HUES6 (cell line): Measurements from ENCODE around the gene GAL3ST2.

Experiments
- H3K27ac ChIP-seq: 2 replicates; pipeline ENCODE4 v1.7.0; 2013; ENCODE audit warnings: low read depth, mild to moderate bottlenecking, low read length, inconsistent platforms
- H3K27me3 ChIP-seq: 2 replicates; pipeline ENCODE4 v1.6.1; 2013; ENCODE audit warnings: low read length; ENCODE audit not compliant: control insufficient read depth, insufficient read depth
- H3K36me3 ChIP-seq: 2 replicates; pipeline ENCODE4 v1.6.1; 2013; ENCODE audit warnings: low read length; ENCODE audit not compliant: control insufficient read depth, insufficient read depth
- H3K4me1 ChIP-seq: 2 replicates; pipeline ENCODE4 v1.6.1; 2013; ENCODE audit warnings: low read length; ENCODE audit not compliant: control insufficient read depth, insufficient read depth
- H3K4me3 ChIP-seq: 2 replicates; pipeline ENCODE4 v1.5.1; 2013; ENCODE audit warnings: low read depth, low read length
- H3K9ac ChIP-seq: one replicate; pipeline ENCODE4 v1.6.1; 2013; ENCODE audit warnings: mild to moderate bottlenecking, low read length
- H3K9me3 ChIP-seq: 2 replicates; pipeline ENCODE4 v1.6.1; 2013; ENCODE audit warnings: low read depth, low read length; ENCODE audit not compliant: control insufficient read depth, insufficient read depth

GAL3ST2 gene

GRCh38 chr2:241760301-241760771 is 16.3 kb upstream of the GAL3ST2 start:
- H3K36me3 ChIP-seq = peaks cover 11% of the 10 kb centered on the region

GRCh38 chr2:241762321-241762932 is 14.2 kb upstream of the GAL3ST2 start:
- Histone ChIP-seq H3K27me3 (no peaks in the 10 kb centered on the region), H3K36me3 (peaks cover 3% of the 10 kb centered on the region; the same call in 1 of the 2 replicates), H3K9me3 (peaks cover 4% of the 10 kb centered on the region), H3K4me1 (peaks cover 8% of the 10 kb centered on the region; the same call in 1 of the 2 replicates), H3K4me3 (no peak overlapping the region), H3K27ac (no peak overlapping the region), H3K9ac (no peak overlapping the region)

More at GRCh38 chr2:241760301-241760771, 16.3 kb upstream of the GAL3ST2 start:
- H3K9me3 ChIP-seq = peaks cover 4% of the 10 kb centered on the region
- no peak overlapping the region for H3K9ac ChIP-seq
- H3K4me3 ChIP-seq = no peak overlapping the region
- H3K27ac ChIP-seq = no peak overlapping the region
- H3K27me3 ChIP-seq = no peaks in the 10 kb centered on the region
- peaks cover 8% of the 10 kb centered on the region; the same call in 1 of the 2 replicates for H3K4me1 ChIP-seq

- peaks cover 4% of the 10 kb centered on the region for H3K9me3 ChIP-seq
- no peak overlapping the region for H3K4me3 ChIP-seq
- no peaks in the 10 kb centered on the region for H3K27me3 ChIP-seq
- peaks cover 3% of the 10 kb centered on the region; the same call in 1 of the 2 replicates for H3K36me3 ChIP-seq
- no peak overlapping the region for H3K27ac ChIP-seq
- no peak overlapping the region for H3K9ac ChIP-seq
- peaks cover 8% of the 10 kb centered on the region; the same call in 1 of the 2 replicates for H3K4me1 ChIP-seq
These were observed 13.7 kb upstream of the GAL3ST2 start for GRCh38 chr2:241762933-241763369.

- Histone ChIP-seq H3K36me3 (peaks cover 6% of the 10 kb centered on the region; the same call in 1 of the 2 replicates), H3K9me3 (peaks cover 4% of the 10 kb centered on the region), H3K27me3 (no peaks in the 10 kb centered on the region), H3K27ac (no peak overlapping the region), H3K9ac (no peak overlapping the region), H3K4me1 (peaks cover 8% of the 10 kb centered on the region; the same call in 1 of the 2 replicates), H3K4me3 (no peak overlapping the region)
These were observed 12.9 kb upstream of the GAL3ST2 start for GRCh38 chr2:241763551-241764274.

GRCh38 chr2:241764275-241765241 is 12.1 kb upstream of the GAL3ST2 start:
- no peak overlapping the region for H3K27ac ChIP-seq
- no peaks in the 10 kb centered on the region for H3K27me3 ChIP-seq
- H3K4me3 ChIP-seq = no peak overlapping the region
- peaks cover 4% of the 10 kb centered on the region; the same call in 1 of the 2 replicates for H3K36me3 ChIP-seq
- peaks cover 4% of the 10 kb centered on the region for H3K9me3 ChIP-seq
- peak overlapping the region; percentile 6 for H3K9ac ChIP-seq
- peaks cover 8% of the 10 kb centered on the region; the same call in 1 of the 2 replicates for H3K4me1 ChIP-seq

GRCh38 chr2:241767464-241768250 is 9.0 kb upstream of the GAL3ST2 start:
- H3K9me3 ChIP-seq = no peaks in the 10 kb centered on the region

GRCh38 chr2:241768251-241768711 is 8.3 kb upstream of the GAL3ST2 start:
- peaks cover 26% of the 10 kb centered on the region for H3K4me1 ChIP-seq
- no peaks in the 10 kb centered on the region for H3K27me3 ChIP-seq
- no peak overlapping the region for H3K27ac ChIP-seq
- H3K9ac ChIP-seq = no peak overlapping the region
- H3K4me3 ChIP-seq = no peak overlapping the region
- H3K9me3 ChIP-seq = no peaks in the 10 kb centered on the region
- H3K36me3 ChIP-seq = peaks cover 4% of the 10 kb centered on the region; the same call in 1 of the 2 replicates

More at GRCh38 chr2:241767464-241768250, 9.0 kb upstream of the GAL3ST2 start:
- no peak overlapping the region for H3K9ac ChIP-seq
- H3K27ac ChIP-seq = no peak overlapping the region
- H3K27me3 ChIP-seq = no peaks in the 10 kb centered on the region
- no peak overlapping the region for H3K4me3 ChIP-seq
- peaks cover 4% of the 10 kb centered on the region; the same call in 1 of the 2 replicates for H3K36me3 ChIP-seq
- H3K4me1 ChIP-seq = peaks cover 26% of the 10 kb centered on the region

GRCh38 chr2:241768850-241769249 is 7.8 kb upstream of the GAL3ST2 start:
- Histone ChIP-seq H3K4me3 (no peak overlapping the region), H3K9ac (no peak overlapping the region), H3K4me1 (peaks cover 26% of the 10 kb centered on the region), H3K9me3 (no peaks in the 10 kb centered on the region), H3K36me3 (peaks cover 4% of the 10 kb centered on the region; the same call in 1 of the 2 replicates), H3K27ac (no peak overlapping the region), H3K27me3 (no peaks in the 10 kb centered on the region)

- Histone ChIP-seq H3K9ac (no peak overlapping the region), H3K27ac (no peak overlapping the region), H3K9me3 (no peaks in the 10 kb centered on the region), H3K4me1 (peaks cover 19% of the 10 kb centered on the region), H3K36me3 (peaks cover 4% of the 10 kb centered on the region; the same call in 1 of the 2 replicates), H3K27me3 (no peaks in the 10 kb centered on the region), H3K4me3 (no peak overlapping the region)
These were observed 6.8 kb upstream of the GAL3ST2 start for GRCh38 chr2:241769819-241770184.
